BLaER1 treated with 17β-estradiol and CSF1 and Interleukin-3, amounts not matched to agents 10 nM and 100 nM (cell line): ENCODE measurements around the gene DOK1.

ENCODE experiments used
- H3K27ac ChIP-seq, 11 experiments: shearing (Covaris generic); formaldehyde crosslinking; 2 replicates each; pipeline ENCODE4 v1.8.1; 2022
- H3K27me3 ChIP-seq, 11 experiments: shearing (Covaris generic); formaldehyde crosslinking; 2 replicates each; pipeline ENCODE4 v1.8.1; 2022
- H3K36me3 ChIP-seq, 11 experiments: shearing (Covaris generic); formaldehyde crosslinking; 2 replicates each; pipeline ENCODE4 v1.8.1; 2022
- H3K4me1 ChIP-seq, 10 experiments: shearing (Covaris generic); formaldehyde crosslinking; 2 replicates each; pipeline ENCODE4 v1.8.1; 2022
- H3K4me2 ChIP-seq, 11 experiments: shearing (Covaris generic); formaldehyde crosslinking; 2 replicates each; pipeline ENCODE4 v1.8.1; 2022
- H3K4me3 ChIP-seq, 10 experiments: shearing (Covaris generic); formaldehyde crosslinking; 2 replicates each; pipeline ENCODE4 v1.8.1; 2022
- H3K9ac ChIP-seq, 11 experiments: shearing (Covaris generic); formaldehyde crosslinking; 2 replicates each; pipeline ENCODE4 v1.8.1; 2022
- H3K9me3 ChIP-seq, 11 experiments: shearing (Covaris generic); formaldehyde crosslinking; replicated peaks in 1 of 11; 2 replicates each; pipeline ENCODE4 v1.8.1; 2022
- H4K20me1 ChIP-seq, 11 experiments: shearing (Covaris generic); formaldehyde crosslinking; 2 replicates each; pipeline ENCODE4 v1.8.1; 2022
- Cebpa-rat ChIP-seq, 11 experiments: shearing (Covaris generic); IDR thresholded peaks; 2 replicates each; pipeline ENCODE4 v1.8.1; 2022

DOK1 gene

DNA sequence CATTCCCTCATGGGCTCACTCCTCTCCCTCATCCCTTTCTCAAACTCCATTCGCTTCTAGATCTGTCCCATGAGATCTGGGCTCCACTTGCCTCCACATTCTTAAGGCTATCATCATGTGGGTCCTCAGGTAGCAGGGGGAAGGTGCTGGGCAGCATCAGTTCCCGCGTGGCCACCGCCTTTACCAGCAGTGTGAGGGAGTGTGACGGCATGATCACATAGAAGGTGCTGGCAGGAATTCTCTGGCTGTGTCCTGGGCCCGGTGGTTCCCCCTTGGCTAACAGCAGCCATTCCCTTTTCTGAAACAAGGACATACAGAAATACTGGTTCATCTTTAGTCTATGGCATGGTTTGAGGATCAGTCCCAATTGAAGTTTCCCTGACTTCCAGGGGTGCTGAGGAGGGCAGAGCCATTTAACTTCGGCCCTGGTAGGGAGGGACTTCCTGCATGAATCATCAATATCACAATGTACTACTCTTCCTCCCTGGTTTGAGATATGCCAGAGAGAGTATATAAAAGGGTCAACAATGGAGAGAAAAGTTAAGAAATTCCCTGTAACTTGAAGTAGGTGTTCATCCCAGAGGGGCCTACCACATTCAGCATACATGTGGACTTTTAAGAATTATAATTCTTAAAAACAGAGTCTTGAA, 7.7 kb downstream of the DOK1 start:
- no peak overlapping the region for H3K9ac ChIP-seq

DNA sequence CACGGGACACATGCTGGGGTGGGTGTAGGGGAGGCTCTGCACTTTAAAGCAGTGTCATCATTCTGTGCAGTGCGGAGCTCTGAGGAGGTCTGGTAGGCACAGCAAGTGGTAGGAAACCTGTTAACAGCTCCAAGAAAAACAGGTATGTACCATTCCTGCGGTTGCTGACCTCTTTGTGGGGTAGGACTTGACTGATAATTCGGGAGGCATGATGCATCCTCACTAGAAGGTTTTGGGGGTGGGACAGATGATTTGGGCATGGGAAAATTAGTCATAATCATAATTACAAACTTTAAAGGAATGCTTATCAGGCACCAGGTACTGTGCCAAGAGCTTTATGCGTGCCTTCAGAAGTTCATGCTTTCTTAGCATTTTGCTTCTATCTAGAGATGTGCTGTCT, 9.7 kb downstream of the DOK1 start:
- H3K4me1 ChIP-seq, result peaks cover 6 to 91% (median 41%) of the 10 kb centered on the region in 10 experiments; a peak in 18 of 20 replicates
- no peaks in the 10 kb centered on the region for H4K20me1 ChIP-seq
- no peak overlapping the region for H3K27ac ChIP-seq
- H3K4me3 ChIP-seq, result no peak overlapping the region
- TF ChIP-seq Cebpa-rat (IDR thresholded peaks at IDR 0.05), result no peak
- no peaks in the 10 kb centered on the region for H3K36me3 ChIP-seq
- H3K9me3 ChIP-seq, result no peaks in the 10 kb centered on the region
- peak overlapping the region in 3 of 11 experiments; percentile 2 to 29 (median 10); a peak in 3 of 22 replicates for H3K4me2 ChIP-seq
- H3K27me3 ChIP-seq, result no peaks in the 10 kb centered on the region
- no peak overlapping the region for H3K9ac ChIP-seq

More for the DNA sequence above, 7.7 kb downstream of the DOK1 start:
- Histone ChIP-seq H3K36me3 (peaks cover 0 to 15% (median 7%) of the 10 kb centered on the region in 11 experiments; a peak in 12 of 22 replicates), H3K4me2 (peak overlapping the region in 8 of 11 experiments; percentile 43 to 86 (median 66); a peak in 16 of 22 replicates), H3K4me3 (no peak overlapping the region), H4K20me1 (peaks cover 0 to 4% (median 0%) of the 10 kb centered on the region in 11 experiments; a peak in 3 of 22 replicates), H3K27me3 (no peaks in the 10 kb centered on the region), H3K9me3 (no peaks in the 10 kb centered on the region), H3K27ac (peak overlapping the region in 7 of 11 experiments; percentile 24 to 68 (median 56); a peak in 13 of 22 replicates), H3K4me1 (peaks cover 6 to 88% (median 35%) of the 10 kb centered on the region in 10 experiments; a peak in 18 of 20 replicates)
- no peak for TF ChIP-seq Cebpa-rat (IDR thresholded peaks at IDR 0.05)

DNA sequence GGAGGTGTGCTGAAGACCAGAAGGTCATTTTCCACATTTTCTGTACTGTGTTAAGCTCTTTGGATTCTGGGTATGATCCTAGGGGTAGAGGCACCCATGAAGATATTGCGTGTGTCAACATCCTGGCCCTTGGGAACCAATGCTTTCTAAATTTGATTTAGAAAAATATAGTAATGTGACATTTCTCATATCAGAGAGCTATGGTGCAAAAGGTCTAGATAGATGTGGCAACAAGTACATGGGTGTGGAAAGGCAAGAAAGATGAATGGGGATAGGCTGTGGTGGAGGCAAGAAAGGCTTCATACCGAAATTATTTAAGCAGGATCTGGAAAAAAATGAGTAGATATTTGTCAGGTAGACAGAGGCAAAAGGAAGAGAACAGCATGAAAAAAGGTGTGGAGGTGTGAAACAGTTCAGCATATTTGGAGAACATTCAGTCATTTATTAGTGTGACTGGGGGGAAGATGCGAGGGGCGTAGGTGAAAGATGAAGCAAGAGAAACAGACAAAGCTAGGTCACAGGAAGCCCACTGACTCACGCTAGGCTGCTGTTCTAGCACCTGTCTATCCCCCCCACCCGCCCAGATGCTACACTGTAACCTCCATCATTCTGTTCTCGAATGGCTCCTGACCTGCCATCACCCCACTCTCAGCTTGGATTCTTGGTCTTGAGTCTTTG, 11.7 kb downstream of the DOK1 start:
- H3K9ac ChIP-seq, result peak overlapping the region in 3 of 11 experiments; percentile 32 to 49 (median 38); a peak in 3 of 22 replicates
- peak overlapping the region in 4 of 11 experiments; percentile 56 to 79 (median 67); a peak in 9 of 22 replicates for H3K27ac ChIP-seq
- TF ChIP-seq Cebpa-rat (IDR thresholded peaks at IDR 0.05), result no peak
- H3K4me1 ChIP-seq, result peaks cover 4 to 93% (median 41%) of the 10 kb centered on the region in 10 experiments; a peak in 17 of 20 replicates
- no peaks in the 10 kb centered on the region for H3K27me3 ChIP-seq
- no peak overlapping the region for H3K4me3 ChIP-seq
- no peaks in the 10 kb centered on the region for H3K36me3 ChIP-seq
- no peaks in the 10 kb centered on the region for H4K20me1 ChIP-seq
- H3K4me2 ChIP-seq, result peak overlapping the region in 7 of 11 experiments; percentile 12 to 90 (median 71); a peak in 10 of 22 replicates
- H3K9me3 ChIP-seq, result no peaks in the 10 kb centered on the region

DNA sequence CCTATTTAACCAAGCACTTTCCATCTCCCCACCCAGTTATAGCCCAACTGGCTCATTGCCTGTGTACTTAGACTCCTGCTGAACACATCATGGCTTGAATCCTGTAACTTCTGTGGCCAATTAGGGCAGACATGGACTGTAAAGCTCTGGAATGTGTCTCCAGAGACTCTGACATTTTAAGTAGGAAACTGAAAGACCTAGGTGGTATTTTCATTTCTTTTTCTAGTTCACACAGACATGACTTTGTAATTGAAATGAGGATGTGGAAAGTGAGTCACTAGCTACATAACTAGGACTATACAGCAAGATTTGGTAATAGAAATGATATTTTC, 12.2 kb downstream of the DOK1 start:
- Histone ChIP-seq H4K20me1 (no peaks in the 10 kb centered on the region), H3K27ac (peak overlapping the region in 5 of 11 experiments; percentile 31 to 79 (median 63); a peak in 9 of 22 replicates), H3K4me2 (peak overlapping the region in 7 of 11 experiments; percentile 12 to 90 (median 71); a peak in 11 of 22 replicates), H3K4me3 (no peak overlapping the region), H3K36me3 (no peaks in the 10 kb centered on the region), H3K27me3 (no peaks in the 10 kb centered on the region), H3K4me1 (peaks cover 8 to 93% (median 44%) of the 10 kb centered on the region in 10 experiments; a peak in 18 of 20 replicates), H3K9me3 (no peaks in the 10 kb centered on the region), H3K9ac (peak overlapping the region in 3 of 11 experiments; percentile 32 to 49 (median 38); a peak in 3 of 22 replicates)
- TF ChIP-seq Cebpa-rat (IDR thresholded peaks at IDR 0.05), result no peak

GRCh38 chr2:74567881-74568280, 13.4 kb downstream of the DOK1 start:
- Histone ChIP-seq H3K36me3 (no peaks in the 10 kb centered on the region), H3K4me1 (peaks cover 8 to 93% (median 40%) of the 10 kb centered on the region in 10 experiments; a peak in 18 of 20 replicates), H3K27ac (peak overlapping the region in 1 of 11 experiments; percentile 63; a peak in 3 of 22 replicates), H3K4me2 (peak overlapping the region in 5 of 11 experiments; percentile 51 to 90 (median 64); a peak in 8 of 22 replicates), H3K9ac (no peak overlapping the region), H4K20me1 (no peaks in the 10 kb centered on the region), H3K9me3 (peaks cover 0 to 2% (median 0%) of the 10 kb centered on the region in 11 experiments; a peak in 4 of 22 replicates), H3K4me3 (no peak overlapping the region), H3K27me3 (no peaks in the 10 kb centered on the region)
- TF ChIP-seq Cebpa-rat (IDR thresholded peaks at IDR 0.05), result no peak

- Histone ChIP-seq H3K27me3 (no peaks in the 10 kb centered on the region), H3K36me3 (no peaks in the 10 kb centered on the region), H3K4me3 (no peak overlapping the region), H3K9me3 (peaks cover 0 to 9% (median 0%) of the 10 kb centered on the region in 11 experiments; a peak in 6 of 22 replicates), H3K4me1 (peaks cover 25 to 99% (median 56%) of the 10 kb centered on the region in 10 experiments), H3K27ac (no peak overlapping the region), H3K9ac (no peak overlapping the region), H3K4me2 (peak overlapping the region in 5 of 11 experiments; percentile 73 to 90 (median 85); a peak in 7 of 22 replicates), H4K20me1 (no peaks in the 10 kb centered on the region)
- TF ChIP-seq Cebpa-rat (IDR thresholded peaks at IDR 0.05), result no peak
These were observed 15.2 kb downstream of the DOK1 start for GRCh38 chr2:74569686-74570085.

DNA sequence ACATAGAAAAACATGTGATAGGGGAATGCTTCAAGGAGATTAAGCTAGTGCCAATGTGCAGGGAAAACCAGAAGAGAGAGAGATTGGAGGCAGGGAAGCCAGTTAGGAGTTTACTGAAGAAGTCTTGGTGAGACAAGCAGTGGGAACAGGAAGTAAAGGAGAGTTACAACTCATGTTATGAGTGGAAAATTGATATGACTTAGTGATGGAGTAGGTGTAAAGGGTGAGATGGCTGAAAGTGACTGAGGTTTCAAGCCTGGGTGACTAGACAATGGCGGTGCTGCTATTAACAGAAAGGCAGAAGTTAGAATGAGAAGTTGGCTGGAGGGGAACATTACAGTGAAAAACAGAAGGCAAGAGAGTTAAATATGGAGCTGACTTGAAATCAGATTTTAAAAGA, 16.5 kb downstream of the DOK1 start:
- H3K36me3 ChIP-seq, result no peaks in the 10 kb centered on the region
- peak overlapping the region in 7 of 11 experiments; percentile 13 to 93 (median 89); a peak in 11 of 22 replicates for H3K27ac ChIP-seq
- H3K9me3 ChIP-seq, result peaks cover 0 to 9% (median 0%) of the 10 kb centered on the region in 11 experiments; a peak in 6 of 22 replicates
- no peaks in the 10 kb centered on the region for H4K20me1 ChIP-seq
- H3K4me1 ChIP-seq, result peaks cover 27 to 100% (median 67%) of the 10 kb centered on the region in 10 experiments
- H3K4me2 ChIP-seq, result peak overlapping the region; percentile 14 to 90 (median 45); a peak in 21 of 22 replicates
- TF ChIP-seq Cebpa-rat (IDR thresholded peaks at IDR 0.05), result no peak
- H3K4me3 ChIP-seq, result no peak overlapping the region
- H3K27me3 ChIP-seq, result no peaks in the 10 kb centered on the region
- H3K9ac ChIP-seq, result 0 out of 22 replicates have a peak overlapping the region, but pooled peaks of 1 of the 11 experiments have one; percentile 2

DNA sequence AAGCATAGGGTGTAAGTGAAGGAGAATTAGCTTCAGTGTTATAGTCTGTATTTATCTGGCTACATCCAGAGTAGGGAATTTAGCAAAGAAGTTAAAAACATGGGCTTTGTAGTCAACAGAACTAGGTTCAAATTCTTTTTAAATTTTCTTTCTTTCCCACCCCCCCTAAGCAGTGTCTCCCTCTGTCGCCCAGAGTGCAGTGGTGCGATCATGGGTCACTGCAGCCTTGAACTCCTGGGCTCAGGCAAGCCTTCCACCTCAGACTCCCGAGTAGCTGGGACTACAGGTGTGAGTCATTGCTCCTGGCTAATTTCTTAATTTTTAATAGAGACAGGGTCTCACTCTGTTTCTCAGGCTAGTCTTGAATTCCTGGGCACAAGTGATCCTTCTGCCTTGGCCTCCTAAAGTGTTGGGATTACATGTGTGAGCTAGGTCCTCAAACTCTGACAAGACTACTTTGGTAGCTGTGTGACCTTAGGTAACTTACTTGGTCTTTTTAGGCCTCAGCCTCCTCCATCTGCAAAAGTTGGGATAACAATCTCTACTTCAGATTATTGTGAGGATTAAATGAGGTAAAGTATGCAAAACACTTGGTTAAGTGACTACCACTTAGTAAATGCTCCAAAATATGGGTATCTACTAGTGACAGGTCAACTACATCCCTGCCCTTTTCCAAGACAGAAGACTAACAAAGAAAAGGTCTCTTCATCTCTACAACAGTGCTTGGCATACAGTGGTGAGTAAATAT, 17.8 kb downstream of the DOK1 start:
- H3K4me1 ChIP-seq, result peaks cover 37 to 100% (median 72%) of the 10 kb centered on the region in 10 experiments
- peak overlapping the region in 5 of 11 experiments; percentile 73 to 90 (median 85); a peak in 10 of 22 replicates for H3K4me2 ChIP-seq
- H3K27ac ChIP-seq, result peak overlapping the region in 8 of 11 experiments; percentile 85 to 95 (median 90); a peak in 13 of 22 replicates
- H3K4me3 ChIP-seq, result no peak overlapping the region
- H3K9me3 ChIP-seq, result peaks cover 0 to 9% (median 0%) of the 10 kb centered on the region in 11 experiments; a peak in 6 of 22 replicates
- no peak for TF ChIP-seq Cebpa-rat (IDR thresholded peaks at IDR 0.05)
- no peaks in the 10 kb centered on the region for H4K20me1 ChIP-seq
- H3K36me3 ChIP-seq, result no peaks in the 10 kb centered on the region
- H3K9ac ChIP-seq, result no peak overlapping the region
- no peaks in the 10 kb centered on the region for H3K27me3 ChIP-seq
